Measurements from ENCODE around the gene LILRB2.
"Not testable (repeated sequence)": the region's sequence is repeated elsewhere in the genome, so short reads cannot be mapped to it uniquely, and the experiment has no call there.

Gene LILRB2

GRCh38 chr19:54281007-54281728, at the start of gene LILRB2:
TSS of gene LILRB2 (minus strand) at chr19:54281110. CDS start at chr19:54280496, 614 bp downstream.
- no peak for DNase-seq

GRCh38 chr19:54329476-54330165, 48.7 kb upstream of the LILRB2 start:
- no peak for DNase-seq

GRCh38 chr19:54328781-54329180, 47.9 kb upstream of the LILRB2 start:
- DNase-seq = not testable (repeated sequence)

GRCh38 chr19:54325631-54326030, 44.7 kb upstream of the LILRB2 start:
- no peak for DNase-seq

- peak; percentile 38 for DNase-seq
These were observed 44.3 kb upstream of the LILRB2 start for GRCh38 chr19:54325194-54325621.

- no peak for DNase-seq
These were observed 43.2 kb upstream of the LILRB2 start for GRCh38 chr19:54324071-54324470.

GRCh38 chr19:54322934-54323333, 42.0 kb upstream of the LILRB2 start:
- DNase-seq = not testable (repeated sequence)

GRCh38 chr19:54322295-54322694, 41.4 kb upstream of the LILRB2 start:
- not testable (repeated sequence) for DNase-seq

GRCh38 chr19:54319892-54320670, 39.2 kb upstream of the LILRB2 start:
- no peak for DNase-seq

GRCh38 chr19:54319049-54319448, 38.1 kb upstream of the LILRB2 start:
- no peak for DNase-seq

- DNase-seq = no peak
These were observed 37.0 kb upstream of the LILRB2 start for GRCh38 chr19:54317965-54318240.

- no peak for DNase-seq
These were observed 36.4 kb upstream of the LILRB2 start for GRCh38 chr19:54317108-54317964.

- no peak for DNase-seq
These were observed 35.8 kb upstream of the LILRB2 start for GRCh38 chr19:54316746-54317107.

GRCh38 chr19:54315956-54316355, 35.0 kb upstream of the LILRB2 start:
- DNase-seq = no peak

GRCh38 chr19:54312436-54313377, 31.8 kb upstream of the LILRB2 start, which contains the start of gene LILRA5:
TSS of gene LILRA5 (minus strand) at chr19:54313166. CDS start at chr19:54313019, 147 bp downstream.
- no peak for DNase-seq

- DNase-seq = no peak
These were observed 31.1 kb upstream of the LILRB2 start for GRCh38 chr19:54312011-54312410.

- DNase-seq = no peak
These were observed 30.6 kb upstream of the LILRB2 start for GRCh38 chr19:54311486-54311885.

GRCh38 chr19:54310543-54310942, 29.6 kb upstream of the LILRB2 start:
- DNase-seq = no peak

GRCh38 chr19:54309811-54310210, 28.9 kb upstream of the LILRB2 start:
- DNase-seq = no peak

GRCh38 chr19:54307389-54308020, 26.6 kb upstream of the LILRB2 start:
- DNase-seq = no peak

GRCh38 chr19:54305141-54305540, 24.2 kb upstream of the LILRB2 start:
- DNase-seq = no peak

Data from NCI-H1092 treated with DMSO at 0.1 percent for 48 hours (cell line).